Measurements from ENCODE around the gene PREPL. TPM values are rescaled to one million over a fixed set of nuclear protein-coding genes. Genes with fewer than 3 reads are reported as not detected.

The PREPL gene
- total and polyA plus RNA-seq, 2 donors (not counting 1 experiment from before 2014, with no cell fraction given): 59.5 to 67.2 TPM

GRCh38 chr2:44267796-44268648 is 93.3 kb downstream of the PREPL start:
- no peak overlapping the region for H2AFZ ChIP-seq (ENCODE audit: low read length)
- peak; percentile 75 to 83 for DNase-seq (ENCODE audit: low read depth in 2 of 2)
- no peaks in the 10 kb centered on the region for H3K9me3 ChIP-seq (ENCODE audit: control insufficient read depth, insufficient read depth, low read depth, low read length)
- H3K4me1 ChIP-seq (ENCODE audit: control insufficient read depth, extremely low read depth, insufficient read depth, low read length): peaks cover 2% of the 10 kb centered on the region
- no peak overlapping the region for H3K4me3 ChIP-seq (replicated peaks in 1 of 4; ENCODE audit: control extremely low read depth in 1 of 4, insufficient read depth in 1 of 4, low read depth in 3 of 4, low read length in 4 of 4)
- no peaks in the 10 kb centered on the region for H3K36me3 ChIP-seq (ENCODE audit: control insufficient read depth, insufficient read depth, low read length)
- TF ChIP-seq EZH2 (IDR thresholded peaks at IDR 0.05; ENCODE audit: low read length, missing control alignments) (no peak), CTCF (conservative IDR thresholded peaks at IDR 0.05 in 1 of 2, IDR thresholded peaks at IDR 0.05 in 1 of 2; ENCODE audit: low read depth in 1 of 2, low read length in 2 of 2) (no peak)
- H4K20me1 ChIP-seq (ENCODE audit: control insufficient read depth, extremely low read depth, insufficient read depth, low read length): no peaks in the 10 kb centered on the region
- no peak overlapping the region for H3K9ac ChIP-seq (ENCODE audit: insufficient read depth, low read length)
- H3K27me3 ChIP-seq (ENCODE audit: control insufficient read depth, insufficient read depth, low read length): no peaks in the 10 kb centered on the region
- no peak overlapping the region for H3K4me2 ChIP-seq (ENCODE audit: extremely low read depth, insufficient read depth, low read length)
- H3K27ac ChIP-seq (ENCODE audit: insufficient read depth, low read length): no peak overlapping the region
- no peaks in the 10 kb centered on the region for H3K79me2 ChIP-seq (ENCODE audit: control insufficient read depth, insufficient read depth, low read length)

Other genes with a start within 250 kb of the PREPL start
- gene PPM1B, start 192.6 kb downstream of the PREPL start, total RNA-seq: 24.1 and 34.5 TPM in 2 replicates
- 21.2 and 25.8 TPM in 2 replicates for gene PPM1B, start 192.6 kb downstream of the PREPL start, polyA plus RNA-seq
- not detected in 2 replicates for gene SLC3A1, start 86.0 kb downstream of the PREPL start, total RNA-seq
- gene SLC3A1, start 86.0 kb downstream of the PREPL start, polyA plus RNA-seq: not detected in 2 replicates
- gene CAMKMT, start 453 bp upstream of the PREPL start, total RNA-seq: 6.2 and 7.9 TPM in 2 replicates
- 11.6 and 12.1 TPM in 2 replicates for gene CAMKMT, start 453 bp upstream of the PREPL start, polyA plus RNA-seq